ENCODE data around the gene ZSWIM4.
"Not testable (repeated sequence)": the region's sequence is repeated elsewhere in the genome, so short reads cannot be mapped to it uniquely, and the experiment has no call there.

Gene ZSWIM4

GRCh38 chr19:13794757-13795589 is at the start of gene ZSWIM4:
ZSWIM4 (plus strand) TSS chr19:13795443; CDS start chr19:13795649, 206 bp downstream.
- peak; percentile 85 to 90 for DNase-seq

- no peak for DNase-seq
Measured at GRCh38 chr19:13747098-13747453, 48.2 kb upstream of the ZSWIM4 start.

DNA sequence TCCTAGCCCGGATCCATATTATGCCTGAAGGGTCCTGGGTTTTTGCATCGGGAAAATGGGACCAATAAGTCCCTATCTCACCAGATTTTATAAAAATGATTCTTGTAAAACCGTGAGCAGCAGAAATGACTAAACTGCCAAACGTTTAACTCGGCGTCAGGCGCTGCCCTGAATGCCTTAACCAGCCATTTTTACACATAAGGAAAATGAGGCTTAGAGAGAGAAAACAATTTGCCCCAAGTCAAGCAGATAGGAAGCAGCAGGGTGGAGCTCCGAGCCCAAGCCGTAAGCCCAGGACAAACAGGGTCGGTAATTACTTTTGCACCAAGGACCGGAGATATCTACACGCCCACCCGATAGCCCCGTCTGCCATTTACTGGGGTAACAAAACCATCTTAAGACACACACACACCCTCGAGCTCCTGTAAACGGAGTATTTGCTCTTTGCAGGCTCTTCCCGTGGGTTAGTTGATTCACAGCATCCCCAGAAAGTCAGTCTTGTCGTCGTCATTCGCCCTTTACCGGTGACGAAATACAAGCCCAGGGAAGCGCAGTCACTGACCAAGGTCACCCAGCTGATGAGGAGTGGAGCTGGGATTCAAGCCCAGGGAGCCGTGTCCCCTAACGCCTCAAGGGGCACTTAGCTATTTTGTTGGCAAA is 46.9 kb upstream of the ZSWIM4 start:
- peak in 1 of 2 donors; percentile 18 for DNase-seq

DNA sequence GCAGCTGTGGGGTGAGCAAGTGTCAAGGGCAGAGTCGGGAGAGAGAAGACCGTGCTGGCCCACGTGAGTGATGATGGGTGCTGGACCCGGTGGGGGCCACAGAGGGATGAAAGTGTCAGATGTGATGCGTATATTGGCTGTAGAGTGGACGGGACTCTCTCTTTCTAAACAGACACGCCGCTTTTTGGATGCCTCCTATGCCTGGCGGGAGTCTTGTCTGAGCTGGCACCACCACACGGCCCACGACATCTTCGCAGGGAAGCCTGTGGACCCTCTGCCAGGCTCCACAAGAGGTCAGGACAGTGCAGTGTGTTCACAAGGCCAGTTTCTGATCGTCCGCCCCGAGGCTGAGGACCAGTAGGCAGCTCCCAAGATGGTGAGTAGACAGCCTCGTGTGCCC is 43.8 kb upstream of the ZSWIM4 start:
- DNase-seq, result no peak

GRCh38 chr19:13753622-13754021 is 41.6 kb upstream of the ZSWIM4 start:
- DNase-seq, result not testable (repeated sequence)

GRCh38 chr19:13756210-13756609 is 39.0 kb upstream of the ZSWIM4 start:
- no peak for DNase-seq

DNA sequence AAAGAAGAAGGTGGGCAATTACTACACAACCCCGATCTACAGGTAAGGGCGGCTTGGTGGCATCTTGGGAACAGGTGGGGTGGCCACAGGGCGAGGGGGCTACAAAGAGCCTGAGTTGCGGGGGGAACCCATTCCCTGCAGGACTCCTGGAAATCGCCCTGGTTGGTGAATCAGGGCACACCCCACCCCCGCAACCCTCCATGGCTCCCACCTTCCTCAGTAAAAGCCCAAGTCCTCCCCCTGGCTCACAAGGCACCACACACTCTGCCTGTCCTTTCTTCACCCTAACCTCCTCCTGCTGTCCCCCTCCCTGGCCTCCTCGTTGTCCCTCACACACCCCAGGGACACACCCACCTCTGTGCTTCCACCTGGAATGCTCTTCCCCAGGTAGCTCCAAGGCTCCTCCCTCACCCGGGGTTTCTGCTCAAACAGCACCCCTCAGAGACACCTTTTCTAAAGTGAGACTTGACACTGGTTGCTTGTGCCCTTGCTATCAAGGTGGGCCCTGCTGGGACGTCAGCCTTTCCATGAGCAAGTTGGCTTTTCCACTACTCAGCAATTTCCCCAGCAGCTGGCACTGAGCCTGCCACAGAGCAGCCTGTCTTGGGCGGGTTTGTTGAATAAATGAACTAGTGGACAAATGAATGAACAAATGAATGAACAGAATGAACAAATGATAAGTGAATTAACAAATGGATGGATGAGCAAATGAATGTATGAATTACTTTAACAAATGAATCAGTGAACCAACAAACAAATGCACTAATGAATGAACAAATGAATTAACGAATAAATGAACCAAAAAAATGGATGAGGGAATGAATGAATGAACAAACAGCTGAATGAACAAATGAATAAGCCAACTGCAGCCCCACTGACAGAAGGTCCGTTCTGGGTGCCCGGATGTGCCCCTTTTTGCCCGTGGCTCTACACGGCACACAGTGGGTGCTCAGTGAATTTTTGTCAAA is 37.2 kb upstream of the ZSWIM4 start:
- DNase-seq, result no peak

- DNase-seq, result no peak
Measured at GRCh38 chr19:13758795-13759194, 36.4 kb upstream of the ZSWIM4 start.

GRCh38 chr19:13761423-13761822 is 33.8 kb upstream of the ZSWIM4 start:
- no peak for DNase-seq

DNA sequence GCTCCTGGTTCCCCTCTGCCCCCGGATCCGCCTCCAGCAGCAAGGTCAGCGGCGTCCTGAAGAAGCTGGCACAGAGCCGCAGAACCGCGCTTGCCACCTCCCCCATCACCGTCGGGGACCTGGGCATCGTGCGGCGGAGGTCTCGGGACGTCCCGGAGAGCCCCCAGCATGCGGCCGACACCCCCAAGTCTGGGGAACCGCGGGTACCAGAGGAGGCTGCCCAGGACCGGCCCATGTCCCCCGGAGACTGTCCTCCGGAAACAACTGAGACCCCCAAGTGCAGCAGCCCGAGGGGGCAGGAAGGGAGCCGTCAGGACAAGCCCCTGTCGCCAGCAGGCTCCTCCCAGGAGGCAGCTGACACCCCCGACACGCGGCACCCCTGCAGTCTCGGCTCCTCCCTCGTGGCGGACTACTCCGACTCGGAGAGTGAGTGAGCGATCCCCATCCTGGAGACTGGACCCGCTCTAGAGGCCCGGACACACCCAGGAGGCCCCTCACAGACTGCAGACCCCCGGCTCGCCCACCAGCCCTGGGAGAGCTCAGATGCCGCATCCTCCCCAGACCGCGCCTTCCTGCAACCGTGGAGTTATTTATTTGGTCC is 32.5 kb upstream of the ZSWIM4 start:
- no peak for DNase-seq

- no peak for DNase-seq
Measured at GRCh38 chr19:13763265-13763664, 32.0 kb upstream of the ZSWIM4 start.

GRCh38 chr19:13764101-13764807 is 31.0 kb upstream of the ZSWIM4 start, which contains the start of gene MRI1:
MRI1 (plus strand) TSS chr19:13764522; CDS start chr19:13764589, 67 bp downstream.
- DNase-seq, result peak; percentile 60 to 74

DNA sequence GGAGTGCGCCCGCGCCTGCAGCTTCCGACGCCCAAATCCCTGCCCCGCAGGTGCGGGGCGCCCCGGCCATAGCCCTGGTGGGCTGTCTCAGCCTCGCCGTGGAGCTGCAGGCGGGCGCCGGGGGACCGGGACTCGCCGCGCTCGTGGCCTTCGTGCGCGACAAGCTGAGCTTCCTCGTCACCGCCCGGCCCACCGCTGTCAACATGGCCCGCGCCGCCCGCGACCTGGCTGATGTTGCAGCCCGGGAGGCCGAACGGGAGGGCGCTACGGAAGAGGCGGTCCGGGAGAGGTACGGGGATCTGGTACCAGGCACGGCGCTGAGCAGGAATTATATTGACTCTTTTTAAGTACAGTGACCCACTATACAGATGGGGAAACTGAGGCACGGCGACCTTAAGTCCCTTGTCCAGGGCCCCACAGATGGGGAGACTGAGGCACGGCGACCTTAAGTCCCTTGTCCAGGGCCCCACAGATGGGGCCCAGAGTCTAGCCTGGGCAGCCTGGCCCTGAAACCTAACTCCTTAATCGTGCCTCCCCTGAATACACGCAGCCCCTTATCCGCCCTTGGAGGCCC is 30.3 kb upstream of the ZSWIM4 start:
- peak; percentile 32 to 41 for DNase-seq

DNA sequence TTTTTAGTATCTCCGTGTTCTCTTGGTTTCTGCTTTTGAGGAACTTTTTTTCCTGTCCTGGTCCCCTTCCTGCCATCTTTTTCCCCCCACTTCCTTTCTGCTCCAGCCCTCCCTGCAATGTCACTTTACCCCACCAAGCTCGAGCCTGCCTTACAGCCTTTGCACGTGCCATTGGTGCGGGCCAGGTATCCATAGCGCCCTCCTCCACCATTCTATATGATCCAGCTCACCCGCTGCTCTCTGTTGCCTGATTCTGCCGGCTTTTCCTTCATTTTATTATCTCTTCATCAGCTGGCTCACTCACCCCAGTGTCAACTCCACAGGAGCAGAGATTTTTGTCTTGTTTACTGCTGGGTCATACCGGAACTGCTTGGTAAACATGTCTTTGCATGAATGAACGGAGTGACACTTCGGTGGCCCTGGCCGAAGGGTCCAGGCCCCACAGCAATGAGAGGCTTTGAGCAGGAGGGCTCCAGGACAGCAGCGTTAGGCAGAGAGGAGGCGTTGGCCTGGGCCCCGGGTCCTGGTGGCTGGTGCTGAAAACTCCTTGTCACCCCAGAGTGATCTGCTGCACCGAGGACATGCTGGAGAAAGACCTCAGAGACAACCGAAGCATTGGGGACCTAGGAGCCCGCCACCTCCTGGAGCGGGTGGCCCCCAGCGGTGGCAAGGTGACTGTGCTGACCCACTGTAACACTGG is 29.7 kb upstream of the ZSWIM4 start:
- no peak for DNase-seq

- no peak for DNase-seq
Measured at GRCh38 chr19:13766095-13766481, 29.2 kb upstream of the ZSWIM4 start.

- no peak for DNase-seq
Measured at GRCh38 chr19:13768510-13768909, 26.7 kb upstream of the ZSWIM4 start.

DNA sequence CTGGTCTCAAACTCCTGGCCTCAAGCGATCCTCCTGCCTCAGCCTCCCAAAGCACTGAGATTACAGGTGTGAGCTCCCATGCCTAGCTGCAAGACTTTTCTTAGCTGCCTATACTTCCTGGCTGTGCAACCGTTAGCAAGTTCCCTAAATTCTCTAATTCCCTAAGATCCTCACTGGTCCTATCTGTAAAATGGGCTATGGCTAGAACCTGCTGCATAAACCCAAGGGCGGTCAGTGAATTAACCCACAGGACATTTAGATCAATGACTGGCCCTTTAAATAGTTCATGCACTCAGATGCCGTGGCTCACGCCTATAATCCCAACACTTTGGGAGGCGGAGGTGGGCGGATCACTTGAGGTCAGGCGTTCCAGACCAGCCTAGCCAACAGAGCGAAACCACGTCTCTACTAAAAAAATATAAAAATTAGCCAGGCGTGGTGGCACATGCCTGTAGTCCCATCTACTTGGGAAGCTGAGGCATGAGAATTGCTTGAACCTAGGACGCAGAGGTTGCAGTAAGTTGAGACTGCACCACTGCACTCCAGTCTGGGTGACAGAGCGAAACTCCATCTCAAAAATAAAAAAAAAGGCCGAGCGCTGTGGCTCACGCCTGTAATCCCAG is 25.1 kb upstream of the ZSWIM4 start:
- no peak for DNase-seq

DNA sequence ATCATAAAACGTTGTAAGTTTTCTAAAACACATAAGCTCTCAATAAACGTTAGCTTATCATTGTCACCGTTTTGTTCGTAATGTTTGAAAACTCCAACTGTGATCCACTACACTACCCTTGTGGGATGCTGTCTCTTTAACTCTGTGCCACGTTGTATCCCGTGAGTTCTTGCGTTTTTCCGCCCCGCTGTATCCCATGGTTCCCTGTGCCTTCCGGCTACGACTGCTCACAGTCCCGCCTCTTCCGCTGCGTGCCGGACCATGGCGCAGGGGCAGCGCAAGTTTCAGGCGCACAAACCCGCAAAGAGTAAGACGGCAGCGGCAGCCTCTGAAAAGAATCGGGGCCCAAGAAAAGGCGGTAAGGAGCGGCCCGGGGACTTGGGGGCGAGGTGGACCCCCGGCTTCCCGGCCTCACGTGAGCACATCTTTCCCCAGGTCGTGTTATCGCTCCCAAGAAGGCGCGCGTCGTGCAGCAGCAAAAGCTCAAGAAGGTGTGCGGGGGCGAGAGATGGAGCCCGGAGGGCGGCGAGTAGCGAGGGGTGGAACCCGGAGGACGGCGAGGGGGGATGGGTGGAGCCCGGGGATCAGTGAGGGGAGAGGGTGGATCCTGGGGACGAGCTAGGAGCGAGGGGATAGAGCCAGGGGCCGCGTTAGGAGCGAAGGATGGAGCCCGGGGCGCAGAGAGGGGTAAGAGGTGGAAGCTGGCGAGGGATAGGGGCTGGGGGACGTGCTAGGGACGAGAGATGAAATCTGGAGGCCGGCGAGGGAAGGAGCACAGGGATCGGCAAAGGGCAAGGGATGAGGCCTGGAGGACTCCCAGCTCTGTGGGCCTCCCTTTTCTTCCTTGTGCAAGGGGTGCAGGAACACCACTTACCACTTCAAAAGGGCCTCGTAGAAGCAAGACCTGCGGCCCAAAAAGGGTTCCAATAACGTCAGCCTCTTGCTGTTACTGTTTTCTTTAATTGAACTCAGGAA is 20.7 kb upstream of the ZSWIM4 start, which contains the start of gene C19orf53:
Gene C19orf53 (plus strand): TSS at position 240 of the 975 bp plus-strand sequence. CDS start 22 bp downstream, at position 262.
- DNase-seq, result peak; percentile 78 to 85

DNA sequence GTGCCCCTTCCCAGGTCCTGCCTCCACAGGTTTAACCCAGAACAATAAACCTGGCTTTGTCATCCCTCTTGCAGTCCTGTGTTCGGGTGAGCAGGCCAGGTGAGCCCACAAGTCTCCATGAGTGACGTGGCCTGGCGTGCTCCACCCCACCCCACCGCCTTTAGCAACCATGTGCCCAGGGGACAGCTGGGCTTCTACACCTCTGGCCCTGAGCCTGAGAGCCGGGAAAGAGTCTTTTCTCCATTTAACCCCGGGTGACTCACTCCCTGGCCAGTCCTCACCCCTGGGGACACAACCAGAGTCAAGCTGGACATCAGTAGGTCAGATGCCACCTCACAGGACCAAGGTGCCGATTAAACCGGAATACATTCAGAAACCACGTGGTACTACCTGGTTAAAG is 16.8 kb upstream of the ZSWIM4 start:
- no peak for DNase-seq
